Nephron progenitor cell (in vitro differentiated cells): ENCODE data around the gene KATNAL2.
A peak's percentile ranks its signal among the peaks of the same experiment; 100 is the strongest.
"Not testable (repeated sequence)": the region's sequence is repeated elsewhere in the genome, so short reads cannot be mapped to it uniquely, and the experiment has no call there.

Source experiments
- DNase-seq: peaks from one replicate; pipeline ENCODE4 v3.0.0; 2021
- H3K27ac Mint-ChIP-seq: 2 replicates; pipeline ENCODE4 v1.8.0; 2021; ENCODE audit warnings: mild to moderate bottlenecking, moderate library complexity, mixed read lengths
- H3K27me3 Mint-ChIP-seq: 2 replicates; pipeline ENCODE4 v1.8.0; 2021; ENCODE audit warnings: mild to moderate bottlenecking, low read depth, mixed read lengths; ENCODE audit not compliant: poor library complexity
- H3K36me3 Mint-ChIP-seq: 2 replicates; pipeline ENCODE4 v1.8.0; 2021; ENCODE audit warnings: low read depth, mixed read lengths
- H3K4me1 Mint-ChIP-seq: 2 replicates; pipeline ENCODE4 v1.8.0; 2021; ENCODE audit warnings: mixed read lengths
- H3K4me3 Mint-ChIP-seq: 2 replicates; pipeline ENCODE4 v1.8.0; 2021; ENCODE audit warnings: mild to moderate bottlenecking, moderate library complexity, mixed read lengths
- H3K9me3 Mint-ChIP-seq: 2 replicates; pipeline ENCODE4 v1.8.0; 2021; ENCODE audit warnings: mild to moderate bottlenecking, moderate library complexity, mixed read lengths
- CTCF ChIP-seq: fragments of 200-600 bp; sonication (generic); IDR thresholded peaks from 2 replicates; pipeline ENCODE4 v1.5.0; 2021; ENCODE audit warnings: antibody characterized with exemption

KATNAL2 gene

GRCh38 chr18:47019870-47020269, 102.5 kb downstream of the KATNAL2 start:
- H3K27ac Mint-ChIP-seq, H3K27me3 Mint-ChIP-seq, H3K4me1 Mint-ChIP-seq, DNase-seq, H3K36me3 Mint-ChIP-seq, H3K4me3 Mint-ChIP-seq, H3K9me3 Mint-ChIP-seq: not testable (repeated sequence)

- H3K4me3 Mint-ChIP-seq, H3K9me3 Mint-ChIP-seq, DNase-seq, H3K36me3 Mint-ChIP-seq, H3K27me3 Mint-ChIP-seq, H3K27ac Mint-ChIP-seq, H3K4me1 Mint-ChIP-seq: not testable (repeated sequence)
Measured at GRCh38 chr18:47020757-47021156, 103.4 kb downstream of the KATNAL2 start.

- not testable (repeated sequence) for H3K27me3 Mint-ChIP-seq, H3K9me3 Mint-ChIP-seq, DNase-seq, H3K36me3 Mint-ChIP-seq, H3K27ac Mint-ChIP-seq, H3K4me3 Mint-ChIP-seq, H3K4me1 Mint-ChIP-seq
Measured at GRCh38 chr18:47022821-47023220, 105.4 kb downstream of the KATNAL2 start.

GRCh38 chr18:47023769-47024465, 106.5 kb downstream of the KATNAL2 start:
- H3K27me3 Mint-ChIP-seq, H3K36me3 Mint-ChIP-seq, H3K4me1 Mint-ChIP-seq, H3K9me3 Mint-ChIP-seq, H3K27ac Mint-ChIP-seq, DNase-seq, H3K4me3 Mint-ChIP-seq: not testable (repeated sequence)

- not testable (repeated sequence) for H3K4me3 Mint-ChIP-seq, H3K9me3 Mint-ChIP-seq, DNase-seq, H3K27ac Mint-ChIP-seq, H3K27me3 Mint-ChIP-seq, H3K4me1 Mint-ChIP-seq, H3K36me3 Mint-ChIP-seq
Measured at GRCh38 chr18:47025557-47026174, 108.3 kb downstream of the KATNAL2 start.

GRCh38 chr18:47028738-47029137, 111.3 kb downstream of the KATNAL2 start:
- not testable (repeated sequence) for H3K4me3 Mint-ChIP-seq, H3K9me3 Mint-ChIP-seq

GRCh38 chr18:47029684-47030353, 112.4 kb downstream of the KATNAL2 start:
- not testable (repeated sequence) for H3K9me3 Mint-ChIP-seq, H3K27me3 Mint-ChIP-seq, DNase-seq, H3K4me3 Mint-ChIP-seq, H3K27ac Mint-ChIP-seq, H3K36me3 Mint-ChIP-seq
- peaks cover 13% of the 10 kb centered on the region for H3K4me1 Mint-ChIP-seq

More at GRCh38 chr18:47028738-47029137, 111.3 kb downstream of the KATNAL2 start:
- not testable (repeated sequence) for H3K36me3 Mint-ChIP-seq, H3K27me3 Mint-ChIP-seq, H3K4me1 Mint-ChIP-seq, DNase-seq, H3K27ac Mint-ChIP-seq

- H3K27ac Mint-ChIP-seq, H3K36me3 Mint-ChIP-seq, DNase-seq, H3K9me3 Mint-ChIP-seq, H3K4me3 Mint-ChIP-seq: not testable (repeated sequence)
- Mint-ChIP-seq H3K27me3 (peaks cover 11% of the 10 kb centered on the region), H3K4me1 (peaks cover 18% of the 10 kb centered on the region)
Measured at GRCh38 chr18:47030887-47031286, 113.5 kb downstream of the KATNAL2 start.

- no peak overlapping the region for H3K4me3 Mint-ChIP-seq
- peaks cover 14% of the 10 kb centered on the region for H3K27me3 Mint-ChIP-seq
- H3K4me1 Mint-ChIP-seq, result peaks cover 23% of the 10 kb centered on the region
- H3K36me3 Mint-ChIP-seq, result no peaks in the 10 kb centered on the region
- H3K27ac Mint-ChIP-seq, result no peak overlapping the region
- peaks cover 10% of the 10 kb centered on the region for H3K9me3 Mint-ChIP-seq
- no peak for TF ChIP-seq CTCF
- DNase-seq, result no peak
Measured at GRCh38 chr18:47032945-47033344, 115.5 kb downstream of the KATNAL2 start.

GRCh38 chr18:47034591-47034990, 117.2 kb downstream of the KATNAL2 start:
- DNase-seq, H3K36me3 Mint-ChIP-seq, H3K4me3 Mint-ChIP-seq, H3K9me3 Mint-ChIP-seq: not testable (repeated sequence)
- Mint-ChIP-seq H3K4me1 (peaks cover 23% of the 10 kb centered on the region), H3K27me3 (peaks cover 14% of the 10 kb centered on the region), H3K27ac (peak overlapping the region; percentile 91)
